Hippocampal formation (tissue), 2 donors: ENCODE results near the gene CCDC97.
"Not testable (repeated sequence)": the region's sequence is repeated elsewhere in the genome, so short reads cannot be mapped to it uniquely, and the experiment has no call there.

ENCODE experiments used
- DNase-seq, 2 donors: peaks; one replicate each; lab custom pipeline; 2025; lab: John Stamatoyannopoulos, UW

Gene CCDC97

GRCh38 chr19:41364524-41365391, 54.8 kb downstream of the CCDC97 start:
- DNase-seq: peak in 1 of 2 donors; percentile 35

GRCh38 chr19:41366089-41366488, 56.1 kb downstream of the CCDC97 start:
- DNase-seq: no peak

DNA sequence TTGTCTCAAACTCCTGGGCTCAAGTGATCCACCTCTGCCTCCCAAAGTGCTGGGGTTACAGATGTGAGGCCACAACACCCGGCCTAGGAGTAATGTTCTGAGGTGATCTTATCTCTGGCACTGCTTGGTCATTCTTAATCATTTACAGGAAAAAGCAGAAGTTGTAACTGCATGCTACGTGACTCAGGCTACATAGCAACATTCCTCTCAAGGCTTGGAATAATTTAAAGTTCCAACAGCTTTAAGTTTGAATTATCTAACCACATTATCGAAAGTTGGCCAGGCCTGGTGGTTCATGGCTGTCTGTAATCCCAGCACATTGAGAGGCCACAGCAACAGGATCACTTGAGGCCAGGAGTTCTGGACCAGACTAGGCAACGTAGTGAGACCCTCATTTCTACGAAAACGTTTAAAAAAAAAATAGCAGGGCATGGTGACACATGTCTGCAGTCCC, 57.9 kb downstream of the CCDC97 start:
- no peak for DNase-seq

- no peak for DNase-seq
These were observed 59.8 kb downstream of the CCDC97 start for GRCh38 chr19:41369769-41370168.

DNA sequence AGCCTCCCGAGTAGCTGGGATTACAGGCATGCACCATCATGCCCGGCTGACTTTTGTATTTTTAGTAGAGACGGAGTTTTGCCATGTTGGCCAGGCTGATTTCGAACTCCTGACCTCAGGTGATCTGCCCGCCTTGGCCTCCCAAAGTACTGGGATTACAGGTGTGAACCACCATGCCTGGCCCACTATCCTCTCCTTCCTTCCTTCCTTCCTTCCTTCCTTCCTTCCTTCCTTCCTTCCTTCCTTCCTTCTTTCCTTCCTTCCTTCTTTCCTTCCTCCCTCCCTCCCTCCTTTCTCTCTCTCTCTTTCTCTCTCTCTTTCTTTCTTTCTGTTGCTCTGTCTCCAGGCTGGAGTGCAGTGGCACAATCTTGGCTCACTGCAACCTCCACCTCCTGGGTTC, 61.1 kb downstream of the CCDC97 start:
- DNase-seq: not testable (repeated sequence)

GRCh38 chr19:41371541-41371940, 61.6 kb downstream of the CCDC97 start:
- no peak for DNase-seq

- no peak for DNase-seq
These were observed 62.5 kb downstream of the CCDC97 start for GRCh38 chr19:41372501-41372900.

DNA sequence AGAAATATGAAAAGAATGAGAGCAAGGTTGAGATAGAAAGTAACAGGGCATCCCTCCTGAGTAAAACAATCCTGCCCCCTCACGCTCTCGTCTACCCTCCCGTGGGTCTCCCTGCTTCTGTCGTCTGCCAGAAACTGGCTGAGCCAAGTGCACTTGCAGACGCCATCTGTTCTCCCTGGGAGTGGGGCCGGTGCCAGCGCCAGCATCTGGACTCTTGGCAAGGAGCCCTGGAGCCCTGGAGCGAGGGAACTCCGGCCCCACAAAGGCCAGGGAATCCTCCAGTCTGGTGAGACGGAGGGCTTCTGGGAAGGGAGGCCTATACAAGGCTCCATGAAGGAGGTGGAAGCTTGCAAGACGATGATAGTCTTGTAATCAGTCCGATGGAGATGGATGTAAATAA, 64.0 kb downstream of the CCDC97 start:
- peak; percentile 62 to 74 for DNase-seq
